ENCODE data around the gene LRRC17. TPM values are rescaled to one million over a fixed set of nuclear protein-coding genes. Genes with fewer than 3 reads are reported as not detected.

LRRC17 gene
- total RNA-seq, 1 donor from 2014 or later: 1.3 TPM

DNA sequence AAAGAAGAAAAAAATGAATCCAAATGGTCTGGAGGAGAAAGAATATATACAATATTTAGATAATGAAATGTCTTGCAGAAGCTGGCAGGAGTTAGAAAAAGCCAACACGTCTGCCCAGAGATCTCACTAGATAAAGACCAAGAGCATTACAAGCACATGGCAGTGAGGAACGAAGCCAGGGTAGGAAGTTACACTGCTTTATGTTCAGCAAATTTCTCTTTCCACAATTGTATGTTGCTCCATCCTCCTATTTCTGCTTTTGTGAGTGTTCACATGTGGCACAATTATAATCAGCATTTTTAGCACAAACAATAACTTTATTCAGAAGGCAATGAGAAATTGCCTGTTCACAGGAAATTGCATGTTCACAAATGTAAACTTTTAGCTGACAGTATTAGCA lies 53.7 kb downstream of the LRRC17 start:
- Mint-ChIP-seq H3K4me1 (ENCODE audit: low read depth) (peaks cover 10% of the 10 kb centered on the region), H3K27ac (no peak overlapping the region), H3K36me3 (ENCODE audit: insufficient read depth) (no peaks in the 10 kb centered on the region), H3K27me3 (no peaks in the 10 kb centered on the region), H3K9me3 (ENCODE audit: low read depth) (no peaks in the 10 kb centered on the region), H3K4me3 (ENCODE audit: low read depth) (no peak overlapping the region)
- no peak for TF ChIP-seq CTCF (IDR thresholded peaks at IDR 0.05; ENCODE audit: unreplicated experiment)
- DNase-seq (ENCODE audit: low spot score, unreplicated experiment): no peak

- H3K27ac Mint-ChIP-seq: peak overlapping the region; percentile 10
- no peaks in the 10 kb centered on the region for H3K9me3 Mint-ChIP-seq (ENCODE audit: low read depth)
- TF ChIP-seq CTCF (IDR thresholded peaks at IDR 0.05; ENCODE audit: unreplicated experiment): no peak
- H3K27me3 Mint-ChIP-seq: no peaks in the 10 kb centered on the region
- H3K4me3 Mint-ChIP-seq (ENCODE audit: low read depth): no peak overlapping the region
- H3K4me1 Mint-ChIP-seq (ENCODE audit: low read depth): peaks cover 10% of the 10 kb centered on the region
- DNase-seq (ENCODE audit: low spot score, unreplicated experiment): no peak
- H3K36me3 Mint-ChIP-seq (ENCODE audit: insufficient read depth): peaks cover under 1% of the 10 kb centered on the region
Measured at GRCh38 chr7:102967798-102968197, 55.0 kb downstream of the LRRC17 start.

DNA sequence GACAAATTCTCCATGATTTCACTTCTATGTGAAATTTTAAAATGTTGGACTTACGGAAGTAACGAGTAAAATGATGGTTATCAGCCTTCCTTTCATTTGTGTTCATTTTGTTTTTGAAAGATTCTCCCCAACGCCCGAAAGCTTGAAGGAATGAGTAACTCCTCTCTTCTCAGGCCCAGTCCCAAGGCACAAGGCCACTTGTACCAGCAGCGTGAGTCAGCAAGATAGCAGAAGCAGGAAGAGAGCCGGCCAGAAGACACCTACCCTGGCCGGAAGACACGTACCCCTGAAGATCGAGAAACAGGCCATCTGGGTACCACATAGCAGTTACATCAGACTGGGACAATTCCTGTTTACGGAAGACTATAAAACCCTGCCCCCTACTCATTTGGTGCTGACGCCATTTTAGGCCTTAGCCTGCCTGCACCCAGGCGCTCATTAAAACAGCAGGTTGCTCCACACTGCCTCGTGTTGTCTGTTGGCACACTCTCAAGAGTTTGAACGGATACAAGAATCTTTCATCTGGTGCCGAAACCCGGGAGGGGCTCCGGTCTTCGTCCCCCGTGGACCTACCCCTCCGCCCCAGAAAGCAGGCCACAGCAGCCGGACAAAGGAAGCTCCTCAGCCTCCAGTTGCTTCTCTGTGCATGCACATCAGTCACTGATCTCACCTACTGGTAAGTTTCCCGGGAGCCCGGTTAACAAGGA lies 60.4 kb downstream of the LRRC17 start:
- H3K4me1 Mint-ChIP-seq (ENCODE audit: low read depth): peaks cover 4% of the 10 kb centered on the region
- TF ChIP-seq CTCF (IDR thresholded peaks at IDR 0.05; ENCODE audit: unreplicated experiment): no peak
- H3K4me3 Mint-ChIP-seq (ENCODE audit: low read depth): no peak overlapping the region
- no peak overlapping the region for H3K27ac Mint-ChIP-seq
- H3K27me3 Mint-ChIP-seq: no peaks in the 10 kb centered on the region
- H3K36me3 Mint-ChIP-seq (ENCODE audit: insufficient read depth): peaks cover 7% of the 10 kb centered on the region
- no peak for DNase-seq (ENCODE audit: low spot score, unreplicated experiment)
- H3K9me3 Mint-ChIP-seq (ENCODE audit: low read depth): peaks cover 18% of the 10 kb centered on the region

GRCh38 chr7:102974366-102975236 lies 61.8 kb downstream of the LRRC17 start:
- H3K36me3 Mint-ChIP-seq (ENCODE audit: insufficient read depth): peaks cover 11% of the 10 kb centered on the region
- no peaks in the 10 kb centered on the region for H3K4me1 Mint-ChIP-seq (ENCODE audit: low read depth)
- peaks cover 25% of the 10 kb centered on the region for H3K9me3 Mint-ChIP-seq (ENCODE audit: low read depth)
- no peaks in the 10 kb centered on the region for H3K27me3 Mint-ChIP-seq
- TF ChIP-seq CTCF (IDR thresholded peaks at IDR 0.05; ENCODE audit: unreplicated experiment): no peak
- H3K4me3 Mint-ChIP-seq (ENCODE audit: low read depth): no peak overlapping the region
- H3K27ac Mint-ChIP-seq: no peak overlapping the region
- DNase-seq (ENCODE audit: low spot score, unreplicated experiment): no peak

DNA sequence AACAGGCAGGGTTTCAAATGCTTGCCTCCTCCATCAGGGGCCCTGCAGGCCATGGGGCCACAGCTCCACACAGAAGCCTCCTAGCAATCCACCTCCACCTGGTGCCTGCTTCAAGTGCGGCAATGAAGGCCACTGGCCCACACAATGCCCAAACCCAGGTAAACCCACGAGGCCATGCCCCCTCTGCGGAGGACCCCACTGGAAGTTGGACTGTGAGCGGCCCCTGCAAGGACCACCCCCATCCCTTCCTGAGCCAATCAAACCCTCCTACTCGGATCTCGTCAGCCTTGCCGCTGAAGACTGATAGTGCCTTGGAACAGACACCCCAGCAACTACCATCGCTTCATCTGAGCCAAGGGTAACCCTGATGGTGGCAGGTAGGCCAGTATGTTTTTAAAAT lies 63.1 kb downstream of the LRRC17 start:
- no peak for DNase-seq (ENCODE audit: low spot score, unreplicated experiment)
- Mint-ChIP-seq H3K27ac (no peak overlapping the region), H3K4me3 (ENCODE audit: low read depth) (no peak overlapping the region), H3K36me3 (ENCODE audit: insufficient read depth) (peaks cover 13% of the 10 kb centered on the region), H3K9me3 (ENCODE audit: low read depth) (peaks cover 32% of the 10 kb centered on the region), H3K4me1 (ENCODE audit: low read depth) (no peaks in the 10 kb centered on the region), H3K27me3 (no peaks in the 10 kb centered on the region)
- no peak for TF ChIP-seq CTCF (IDR thresholded peaks at IDR 0.05; ENCODE audit: unreplicated experiment)
